IPS-15b (cell line): ENCODE data around the gene DNAJC9.
A peak's percentile ranks its signal among the peaks of the same experiment; 100 is the strongest.
"Not testable (repeated sequence)": the region's sequence is repeated elsewhere in the genome, so short reads cannot be mapped to it uniquely, and the experiment has no call there.

Experiments
- H3K27me3 ChIP-seq: one replicate; pipeline ENCODE4 v1.6.1; 2013; ENCODE audit warnings: low read length; ENCODE audit not compliant: control insufficient read depth, insufficient read depth
- H3K36me3 ChIP-seq: one replicate; pipeline ENCODE4 v1.6.1; 2013; ENCODE audit warnings: low read length; ENCODE audit not compliant: control insufficient read depth, insufficient read depth
- H3K4me1 ChIP-seq: one replicate; pipeline ENCODE4 v1.6.1; 2013; ENCODE audit warnings: mild to moderate bottlenecking, low read length; ENCODE audit not compliant: control insufficient read depth, insufficient read depth
- H3K4me3 ChIP-seq: one replicate; pipeline ENCODE4 v1.5.1; 2013; ENCODE audit warnings: low read depth, low read length
- H3K9ac ChIP-seq: one replicate; pipeline ENCODE4 v1.6.1; 2013; ENCODE audit warnings: low read depth, mild to moderate bottlenecking, low read length
- H3K9me3 ChIP-seq: one replicate; pipeline ENCODE4 v1.6.1; 2013; ENCODE audit warnings: mild to moderate bottlenecking, low read length; ENCODE audit not compliant: control insufficient read depth, insufficient read depth

Gene DNAJC9, protein sequence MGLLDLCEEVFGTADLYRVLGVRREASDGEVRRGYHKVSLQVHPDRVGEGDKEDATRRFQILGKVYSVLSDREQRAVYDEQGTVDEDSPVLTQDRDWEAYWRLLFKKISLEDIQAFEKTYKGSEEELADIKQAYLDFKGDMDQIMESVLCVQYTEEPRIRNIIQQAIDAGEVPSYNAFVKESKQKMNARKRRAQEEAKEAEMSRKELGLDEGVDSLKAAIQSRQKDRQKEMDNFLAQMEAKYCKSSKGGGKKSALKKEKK

DNA sequence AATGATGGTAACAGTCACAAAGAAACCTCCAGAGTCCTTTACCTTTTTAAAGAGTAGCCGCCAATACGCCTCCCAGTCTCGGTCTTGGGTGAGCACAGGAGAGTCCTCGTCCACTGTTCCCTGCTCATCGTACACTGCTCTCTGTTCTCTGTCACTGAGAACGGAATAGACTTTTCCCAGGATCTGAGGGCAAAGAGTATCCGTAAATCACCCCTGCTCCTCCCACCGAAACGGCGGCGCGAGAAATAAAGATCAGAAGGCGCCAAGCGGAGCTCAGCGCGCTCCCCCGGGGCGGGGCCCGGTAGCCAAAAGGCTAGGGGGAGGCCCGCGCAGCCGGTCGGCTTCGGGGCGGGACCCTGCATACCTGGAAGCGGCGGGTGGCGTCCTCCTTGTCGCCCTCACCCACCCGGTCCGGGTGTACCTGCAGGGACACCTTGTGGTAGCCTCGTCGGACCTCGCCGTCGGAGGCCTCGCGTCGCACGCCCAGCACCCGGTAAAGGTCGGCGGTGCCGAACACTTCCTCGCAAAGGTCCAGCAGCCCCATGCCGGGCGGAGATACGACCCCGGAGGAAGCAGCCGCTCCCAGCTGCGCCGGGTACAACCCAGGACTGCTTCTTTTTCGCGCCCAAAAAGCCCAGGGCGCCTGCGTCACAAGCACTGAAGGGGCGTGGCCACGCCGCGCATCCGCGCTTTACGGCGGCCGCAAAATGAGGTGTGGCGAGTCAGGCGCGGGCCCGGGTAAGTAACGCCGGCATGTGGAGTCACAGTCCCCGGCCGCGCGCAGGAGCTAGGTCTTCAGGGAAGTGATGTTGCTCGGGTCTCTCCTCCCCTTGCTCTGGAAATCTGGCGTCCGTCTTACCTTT is at the start of gene DNAJC9:
Gene DNAJC9 (minus strand): TSS at position 610 of the 863 bp plus-strand sequence. CDS start 66 bp downstream, at position 544.
- Histone ChIP-seq H3K9ac (peak within 1 kb of the TSS; percentile 88), H3K9me3 (no peaks in the 10 kb centered on the region), H3K4me1 (peaks cover 13% of the 10 kb centered on the region), H3K36me3 (peaks cover 9% of the 10 kb centered on the region), H3K4me3 (peak within 1 kb of the TSS; percentile 93), H3K27me3 (no peaks in the 10 kb centered on the region)

DNA sequence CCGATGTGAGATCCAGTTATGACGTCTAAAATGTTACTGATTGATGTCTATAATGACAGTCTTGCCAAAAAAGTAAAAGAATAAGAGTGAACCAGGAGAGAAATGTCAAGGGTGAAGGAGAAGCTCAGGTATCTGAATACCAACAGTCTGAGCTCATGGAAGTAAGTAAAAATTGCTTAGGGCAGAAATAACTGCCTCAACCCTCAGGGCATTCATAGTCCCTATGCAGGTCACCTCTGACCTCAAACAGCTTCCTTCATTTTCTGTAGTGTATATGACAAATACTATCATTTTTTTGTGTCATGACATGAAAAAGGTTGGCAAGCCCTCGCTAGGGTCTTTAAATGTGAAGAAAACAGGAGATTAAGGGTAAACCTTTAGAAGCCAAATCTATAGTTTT is 46.4 kb upstream of the DNAJC9 start:
- H3K4me1 ChIP-seq = no peaks in the 10 kb centered on the region
- no peaks in the 10 kb centered on the region for H3K27me3 ChIP-seq
- no peaks in the 10 kb centered on the region for H3K9me3 ChIP-seq
- H3K9ac ChIP-seq = no peak overlapping the region
- no peaks in the 10 kb centered on the region for H3K36me3 ChIP-seq
- H3K4me3 ChIP-seq = no peak overlapping the region

DNA sequence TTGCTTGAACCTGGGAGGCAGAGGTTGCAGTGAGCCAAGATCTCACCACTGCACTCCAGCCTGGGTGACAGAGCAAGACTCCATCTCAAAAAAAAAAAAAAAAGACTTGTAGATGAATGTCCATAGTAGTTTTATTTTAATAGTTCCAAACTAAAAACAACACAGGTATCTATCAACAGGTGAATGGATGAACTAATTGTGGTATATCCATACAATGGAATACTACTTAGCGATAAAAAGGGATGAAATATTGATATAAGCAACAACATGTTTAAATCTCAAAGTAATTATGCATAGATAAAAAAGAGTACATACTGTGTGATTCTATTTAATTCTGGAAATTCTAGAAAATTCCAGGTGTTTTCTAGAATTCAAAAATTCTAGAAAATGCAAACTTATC is 42.9 kb upstream of the DNAJC9 start:
- no peaks in the 10 kb centered on the region for H3K27me3 ChIP-seq

DNA sequence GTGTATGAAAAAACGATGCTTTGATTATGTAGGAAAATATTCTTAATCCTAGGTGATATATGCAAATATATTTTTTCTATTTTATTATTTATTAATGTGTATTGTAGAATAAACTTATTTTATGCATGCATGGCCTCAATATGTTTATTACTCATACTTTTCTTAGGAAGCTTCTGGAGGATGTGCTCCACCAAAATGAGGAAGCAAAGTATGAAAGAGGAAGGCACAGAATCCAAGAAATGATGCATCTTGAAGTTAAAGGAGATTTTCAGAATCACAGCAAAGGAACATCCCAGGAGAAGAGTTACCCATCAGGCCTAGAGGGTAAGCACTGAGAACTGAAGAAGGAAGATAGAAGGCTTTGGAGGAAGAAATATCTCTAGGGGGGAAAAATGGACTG is 40.4 kb upstream of the DNAJC9 start:
- Histone ChIP-seq H3K27me3 (no peaks in the 10 kb centered on the region), H3K4me1 (no peaks in the 10 kb centered on the region), H3K36me3 (no peaks in the 10 kb centered on the region), H3K9me3 (no peaks in the 10 kb centered on the region), H3K4me3 (no peak overlapping the region), H3K9ac (no peak overlapping the region)

More for the DNA sequence above, 42.9 kb upstream of the DNAJC9 start:
- no peak overlapping the region for H3K9ac ChIP-seq
- H3K4me1 ChIP-seq = no peaks in the 10 kb centered on the region
- H3K9me3 ChIP-seq = no peaks in the 10 kb centered on the region
- no peak overlapping the region for H3K4me3 ChIP-seq
- H3K36me3 ChIP-seq = no peaks in the 10 kb centered on the region

DNA sequence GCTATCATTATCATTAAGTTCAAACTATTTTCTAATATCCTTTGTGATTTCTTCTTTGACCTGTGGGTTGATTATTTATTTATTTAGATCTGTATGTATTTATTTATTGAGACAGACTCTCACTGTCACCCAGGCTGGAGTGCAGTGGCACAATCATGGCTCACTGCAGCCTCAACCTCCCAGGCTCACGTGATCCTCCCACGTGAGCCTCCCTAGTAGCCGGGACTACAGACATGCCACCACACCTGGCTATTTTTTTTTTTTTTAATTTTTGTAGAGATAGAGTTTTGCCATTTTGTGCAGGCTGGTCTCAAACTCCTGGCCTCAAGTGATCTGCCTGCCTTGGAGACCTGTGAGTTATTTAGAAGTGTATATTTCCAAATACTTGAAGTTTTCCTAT is 34.0 kb upstream of the DNAJC9 start:
- Histone ChIP-seq H3K9ac (no peak overlapping the region), H3K4me3 (no peak overlapping the region), H3K27me3 (no peaks in the 10 kb centered on the region), H3K9me3 (no peaks in the 10 kb centered on the region), H3K4me1 (no peaks in the 10 kb centered on the region), H3K36me3 (no peaks in the 10 kb centered on the region)

DNA sequence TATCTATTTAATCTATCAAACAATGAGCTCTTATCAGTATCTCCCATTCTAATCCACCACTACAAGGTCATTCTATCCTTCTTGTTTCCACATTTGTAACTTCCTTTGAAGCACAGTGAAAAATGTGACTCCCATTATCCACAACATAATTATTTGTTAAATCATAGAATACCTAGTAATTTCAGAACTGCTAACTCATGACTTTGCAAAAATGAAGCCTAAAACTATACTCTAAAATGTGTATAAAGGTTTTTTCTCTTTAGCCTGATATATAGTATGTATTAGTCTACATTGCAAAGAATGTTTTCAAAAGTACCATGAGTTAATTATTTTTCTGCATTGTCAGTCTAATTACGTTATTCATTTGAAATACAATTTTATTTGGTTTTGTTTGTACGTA is 17.4 kb upstream of the DNAJC9 start:
- Histone ChIP-seq H3K4me3 (no peak overlapping the region), H3K4me1 (no peaks in the 10 kb centered on the region), H3K9me3 (no peaks in the 10 kb centered on the region), H3K27me3 (no peaks in the 10 kb centered on the region), H3K36me3 (no peaks in the 10 kb centered on the region), H3K9ac (no peak overlapping the region)

DNA sequence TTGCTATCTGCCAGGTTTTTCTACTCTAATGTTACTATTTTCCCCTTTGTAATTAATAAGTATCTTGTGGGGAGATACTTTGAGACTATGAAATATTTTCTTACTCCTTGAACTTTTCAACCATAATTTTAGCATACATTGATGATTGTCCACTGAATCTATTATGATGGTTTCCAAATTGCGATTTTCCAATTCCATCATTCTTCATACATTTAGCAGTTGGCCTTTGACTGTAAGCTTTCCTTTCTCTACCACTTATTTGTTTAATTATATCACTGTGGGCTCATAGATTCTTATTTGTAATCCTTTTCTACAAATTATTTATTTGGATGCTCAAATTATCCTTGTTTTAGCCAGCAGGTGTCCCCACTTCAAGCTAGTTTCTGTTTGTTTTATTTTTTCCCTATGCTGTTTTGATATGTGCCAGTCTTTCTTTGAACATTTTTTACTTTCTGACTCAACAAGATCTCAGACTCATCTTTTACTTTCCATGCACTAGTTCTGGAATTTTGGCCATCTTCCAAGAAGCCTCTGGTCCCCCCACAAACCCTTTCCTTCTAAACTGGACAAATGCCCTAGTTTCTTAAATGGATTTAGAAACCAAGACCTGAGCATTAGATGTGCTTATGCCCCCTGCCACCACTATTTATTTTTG is 16.8 kb upstream of the DNAJC9 start:
- no peak overlapping the region for H3K4me3 ChIP-seq
- no peaks in the 10 kb centered on the region for H3K9me3 ChIP-seq
- H3K27me3 ChIP-seq = no peaks in the 10 kb centered on the region
- H3K9ac ChIP-seq = no peak overlapping the region
- H3K4me1 ChIP-seq = no peaks in the 10 kb centered on the region
- H3K36me3 ChIP-seq = no peaks in the 10 kb centered on the region

DNA sequence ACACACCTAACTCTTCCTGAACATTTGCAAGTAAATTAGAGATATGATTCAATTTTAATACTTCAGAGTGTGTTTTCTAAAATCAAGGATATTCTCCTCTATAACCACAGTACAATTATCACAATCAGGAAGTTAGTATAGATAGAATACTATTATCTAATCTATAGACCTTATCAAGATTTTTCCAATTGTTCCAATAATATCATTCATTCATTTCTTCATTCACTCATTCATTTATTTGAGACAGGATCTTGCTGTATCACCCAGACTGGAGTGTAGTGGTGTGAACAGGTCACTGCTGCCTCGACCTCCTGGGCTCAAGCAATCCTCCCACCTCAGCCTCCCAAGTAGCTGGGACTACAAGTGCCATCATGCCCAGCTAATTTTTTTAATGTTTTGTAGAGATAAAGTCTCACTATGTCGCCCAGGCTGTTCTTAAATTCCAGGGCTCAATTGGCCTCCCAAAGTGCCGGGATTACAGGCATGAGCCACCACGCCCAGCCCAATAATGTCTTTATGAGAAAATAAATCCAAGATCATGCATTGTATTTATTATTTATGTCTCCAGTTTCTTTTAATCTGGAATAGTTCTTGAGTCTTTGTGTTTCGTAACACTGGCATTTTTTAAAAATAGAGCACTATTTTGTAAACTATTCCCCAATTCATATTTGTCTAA is 16.0 kb upstream of the DNAJC9 start:
- no peaks in the 10 kb centered on the region for H3K4me1 ChIP-seq
- H3K4me3 ChIP-seq = no peak overlapping the region
- H3K36me3 ChIP-seq = no peaks in the 10 kb centered on the region
- no peaks in the 10 kb centered on the region for H3K9me3 ChIP-seq
- H3K9ac ChIP-seq = no peak overlapping the region
- H3K27me3 ChIP-seq = no peaks in the 10 kb centered on the region

DNA sequence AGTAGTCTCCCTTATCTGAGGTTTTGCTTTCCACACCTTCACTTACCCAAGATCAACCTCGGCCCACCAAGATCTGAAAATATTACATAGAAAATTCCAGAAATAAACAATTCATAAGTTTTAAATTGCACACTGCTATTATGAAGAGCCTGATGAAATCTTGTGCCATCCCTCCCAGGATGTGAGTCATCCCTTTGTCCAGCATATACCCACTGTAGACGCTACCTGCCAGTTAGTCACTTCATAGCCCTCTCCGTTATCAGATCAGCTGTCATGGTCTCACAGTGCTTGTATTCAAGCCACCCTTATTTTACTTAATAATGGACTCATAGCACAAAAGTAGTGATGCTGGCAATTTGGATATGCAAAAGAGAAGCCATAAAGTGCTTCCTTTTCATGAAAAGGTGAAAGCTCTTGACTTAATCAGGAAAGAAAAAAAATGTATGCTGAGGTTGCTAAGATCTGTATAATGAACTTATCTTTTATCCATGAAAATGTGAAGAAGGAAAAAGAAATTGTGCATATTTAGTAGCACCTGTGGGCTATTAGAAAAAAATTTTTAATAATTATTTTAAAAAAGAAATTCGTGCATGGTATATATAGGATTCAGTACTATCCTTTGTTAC is 15.2 kb upstream of the DNAJC9 start:
- H3K9ac ChIP-seq = no peak overlapping the region
- no peak overlapping the region for H3K4me3 ChIP-seq
- H3K36me3 ChIP-seq = no peaks in the 10 kb centered on the region
- H3K4me1 ChIP-seq = no peaks in the 10 kb centered on the region
- no peaks in the 10 kb centered on the region for H3K9me3 ChIP-seq
- no peaks in the 10 kb centered on the region for H3K27me3 ChIP-seq

DNA sequence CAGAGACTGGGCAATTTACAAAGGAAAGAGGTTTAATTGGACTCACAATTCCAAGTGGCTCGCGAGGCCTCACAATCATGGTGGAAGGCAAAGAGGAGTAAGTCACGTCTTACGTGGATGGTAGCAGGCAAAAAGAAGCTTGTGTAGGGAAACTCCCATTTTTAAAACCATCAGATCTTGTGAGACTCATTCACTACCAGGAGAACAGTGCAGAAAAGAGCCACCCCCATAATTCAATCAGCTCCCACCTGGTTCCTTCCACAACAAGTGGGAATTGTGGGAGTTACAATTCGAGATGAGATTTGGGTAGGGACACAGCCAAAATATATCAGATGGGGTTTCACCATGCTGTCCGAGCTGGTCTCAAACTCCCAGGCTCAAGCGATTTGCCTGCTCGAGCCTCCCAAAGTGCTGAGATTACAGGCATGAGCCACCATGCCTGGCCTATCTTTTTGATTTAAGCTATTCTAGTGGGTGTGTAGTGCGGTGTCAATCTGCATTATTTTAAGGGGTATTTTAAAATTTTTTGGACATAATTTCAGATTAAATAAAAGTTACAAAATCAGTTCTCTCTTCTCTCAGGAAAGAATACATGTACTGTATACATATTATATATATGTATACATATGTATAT is 14.4 kb upstream of the DNAJC9 start:
- no peaks in the 10 kb centered on the region for H3K9me3 ChIP-seq
- no peak overlapping the region for H3K4me3 ChIP-seq
- no peaks in the 10 kb centered on the region for H3K4me1 ChIP-seq
- H3K9ac ChIP-seq = no peak overlapping the region
- H3K27me3 ChIP-seq = no peaks in the 10 kb centered on the region
- no peaks in the 10 kb centered on the region for H3K36me3 ChIP-seq

DNA sequence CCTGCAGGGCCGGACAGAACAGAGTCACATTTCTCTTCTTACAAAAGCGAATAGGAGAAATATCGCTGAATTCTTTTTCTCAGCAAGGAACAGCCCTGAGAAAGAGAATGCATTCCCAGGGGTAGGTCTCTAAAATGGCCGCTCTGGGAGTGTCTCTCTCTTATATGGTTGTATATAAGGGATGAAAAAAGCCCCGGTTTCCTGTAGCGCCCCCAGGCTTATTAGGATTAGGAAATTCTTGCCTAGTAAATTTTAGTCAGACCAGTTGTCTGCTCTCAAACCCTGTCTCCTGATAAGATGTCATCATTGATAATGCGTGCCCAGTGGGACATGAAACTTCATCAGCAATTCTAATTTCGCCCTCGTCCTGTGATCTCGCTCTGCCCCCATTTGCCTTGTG is 11.6 kb upstream of the DNAJC9 start:
- H3K9me3 ChIP-seq, H3K9ac ChIP-seq, H3K4me3 ChIP-seq, H3K27me3 ChIP-seq, H3K4me1 ChIP-seq, H3K36me3 ChIP-seq: not testable (repeated sequence)
